DMS79 treated with DMSO at 0.1 percent for 48 hours (cell line): Measurements from ENCODE around the gene BMPR1A.

ENCODE experiments used
- DNase-seq: peaks from one replicate; lab custom pipeline; 2025; lab: John Stamatoyannopoulos, UW

The BMPR1A gene

GRCh38 chr10:86956848-86957448 lies 200.5 kb downstream of the BMPR1A start:
- DNase-seq = no peak

GRCh38 chr10:86957471-86958115 lies 201.2 kb downstream of the BMPR1A start, which contains the start of gene MMRN2:
TSS of gene MMRN2 (minus strand) at chr10:86957615. CDS start at chr10:86957541, 74 bp downstream.
- DNase-seq = no peak

DNA sequence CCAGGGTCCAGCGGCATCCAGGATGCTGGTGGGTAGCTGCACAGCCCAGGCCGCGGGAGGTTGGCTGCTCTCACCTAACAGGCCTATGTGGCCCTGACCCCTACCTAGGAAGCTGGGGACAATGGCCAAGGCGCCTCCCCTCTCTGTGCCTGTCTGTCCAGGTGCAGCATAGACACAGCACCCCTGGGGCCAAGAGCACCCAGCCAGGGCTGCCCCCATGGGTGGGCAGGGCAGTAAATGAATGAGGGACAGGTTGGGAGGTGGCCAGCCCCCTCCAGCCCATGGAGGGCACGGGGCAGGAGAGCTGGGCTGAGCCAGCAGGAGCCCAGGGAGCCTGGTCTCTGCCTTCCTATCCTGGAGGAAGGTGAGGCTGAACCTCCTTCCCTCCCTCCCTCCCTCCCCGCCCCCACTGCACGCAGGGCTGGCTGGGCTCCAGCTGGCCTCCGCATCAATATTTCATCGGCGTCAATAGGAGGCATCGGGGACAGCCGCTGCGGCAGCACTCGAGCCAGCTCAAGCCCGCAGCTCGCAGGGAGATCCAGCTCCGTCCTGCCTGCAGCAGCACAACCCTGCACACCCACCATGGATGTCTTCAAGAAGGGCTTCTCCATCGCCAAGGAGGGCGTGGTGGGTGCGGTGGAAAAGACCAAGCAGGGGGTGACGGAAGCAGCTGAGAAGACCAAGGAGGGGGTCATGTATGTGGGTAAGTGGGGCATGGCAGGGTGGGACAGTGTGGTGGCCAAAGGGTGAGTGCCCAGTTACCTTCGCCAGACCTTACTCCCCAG lies 201.9 kb downstream of the BMPR1A start, which contains the start of gene SNCG:
TSS of gene SNCG (plus strand) at position 484 of the 785 bp plus-strand sequence. CDS start at position 583, 99 bp downstream.
- DNase-seq = peak; percentile 5

DNA sequence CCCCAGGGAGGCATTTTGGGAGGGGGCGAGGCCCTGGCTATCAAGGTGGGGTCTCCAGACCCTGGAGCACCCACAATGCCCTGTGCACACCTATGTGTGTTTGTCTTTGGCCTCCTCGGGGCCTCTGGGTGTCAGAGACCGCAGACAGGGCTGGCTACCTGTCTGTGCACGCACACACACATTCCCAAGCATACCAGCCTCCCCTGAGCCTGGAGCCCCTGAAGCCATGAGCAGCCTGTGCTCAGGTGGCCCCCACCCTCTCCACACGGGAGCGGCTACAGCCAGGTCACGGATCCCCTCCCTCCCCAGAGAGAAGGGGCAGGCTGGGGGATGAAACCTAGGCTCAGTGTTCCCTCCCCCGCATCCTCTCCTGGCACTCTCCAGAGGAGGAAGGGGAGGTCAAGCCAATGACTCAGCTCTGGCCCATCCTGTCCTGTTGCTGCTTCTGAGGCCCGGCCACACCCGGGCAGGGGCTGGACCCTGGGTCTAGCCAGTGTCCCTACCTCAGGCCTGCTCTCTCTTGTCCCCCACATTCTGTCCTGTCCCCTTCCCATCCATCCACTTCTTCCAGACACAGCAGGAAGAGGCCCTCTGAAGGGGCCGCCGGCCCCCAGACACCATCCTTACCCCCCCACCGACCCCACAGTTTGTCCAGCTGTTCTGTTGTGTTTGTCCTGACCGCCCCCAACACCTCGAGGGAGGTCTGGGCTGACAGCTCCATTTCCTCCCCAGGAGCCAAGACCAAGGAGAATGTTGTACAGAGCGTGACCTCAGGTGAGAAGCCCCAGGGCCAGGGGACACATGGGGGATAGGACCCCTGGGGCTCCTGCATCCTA lies 202.7 kb downstream of the BMPR1A start:
- DNase-seq = no peak

DNA sequence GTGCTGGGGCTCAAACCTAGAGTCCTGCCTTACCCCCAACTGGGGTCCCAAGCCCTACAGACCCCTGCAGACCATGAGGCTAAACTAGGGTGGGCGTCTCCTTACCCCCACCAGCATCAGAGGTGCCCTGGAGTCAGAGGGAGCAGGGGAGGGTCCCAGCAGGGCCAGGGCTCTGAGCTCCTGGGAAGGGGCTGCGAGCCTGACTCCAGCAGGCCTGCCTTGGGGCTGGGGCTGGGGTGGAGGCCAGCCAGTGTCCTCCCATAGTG lies 203.3 kb downstream of the BMPR1A start:
- no peak for DNase-seq

DNA sequence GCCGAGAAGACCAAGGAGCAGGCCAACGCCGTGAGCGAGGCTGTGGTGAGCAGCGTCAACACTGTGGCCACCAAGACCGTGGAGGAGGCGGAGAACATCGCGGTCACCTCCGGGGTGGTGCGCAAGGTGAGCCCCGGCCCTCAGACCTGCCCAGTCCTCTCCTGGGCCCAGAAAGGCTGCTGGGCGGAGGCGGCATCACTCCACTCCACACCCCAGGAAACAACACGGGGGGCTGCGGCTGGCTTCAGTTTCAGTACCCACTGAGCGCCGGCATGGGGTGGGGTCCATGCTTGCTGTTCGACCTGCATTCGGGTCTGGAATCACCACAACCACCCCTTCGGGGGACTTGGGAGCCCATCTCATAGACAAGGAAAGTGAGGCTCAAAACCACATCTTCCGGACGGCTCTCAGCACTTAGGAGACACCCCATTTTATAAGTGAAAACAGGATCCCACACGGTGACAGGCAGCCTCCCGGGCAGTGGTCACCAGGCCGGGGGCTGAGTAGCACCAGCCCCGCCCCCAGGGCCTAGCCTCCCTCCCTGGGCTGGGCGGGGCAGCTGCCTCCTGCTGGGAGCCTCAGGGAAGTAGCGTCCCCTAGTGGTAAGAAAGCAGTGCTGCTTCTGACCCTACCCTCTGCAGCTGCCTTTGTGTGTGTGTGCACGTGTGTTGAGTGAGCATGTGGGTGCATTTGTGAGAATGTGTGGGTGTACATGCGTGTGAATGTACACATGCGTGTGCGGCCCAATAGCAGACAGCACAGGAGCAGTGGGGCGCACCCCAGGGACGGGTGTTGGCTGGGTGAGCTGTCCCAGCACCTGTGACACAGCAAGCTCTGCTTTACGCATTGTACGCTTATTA lies 203.8 kb downstream of the BMPR1A start:
- no peak for DNase-seq

DNA sequence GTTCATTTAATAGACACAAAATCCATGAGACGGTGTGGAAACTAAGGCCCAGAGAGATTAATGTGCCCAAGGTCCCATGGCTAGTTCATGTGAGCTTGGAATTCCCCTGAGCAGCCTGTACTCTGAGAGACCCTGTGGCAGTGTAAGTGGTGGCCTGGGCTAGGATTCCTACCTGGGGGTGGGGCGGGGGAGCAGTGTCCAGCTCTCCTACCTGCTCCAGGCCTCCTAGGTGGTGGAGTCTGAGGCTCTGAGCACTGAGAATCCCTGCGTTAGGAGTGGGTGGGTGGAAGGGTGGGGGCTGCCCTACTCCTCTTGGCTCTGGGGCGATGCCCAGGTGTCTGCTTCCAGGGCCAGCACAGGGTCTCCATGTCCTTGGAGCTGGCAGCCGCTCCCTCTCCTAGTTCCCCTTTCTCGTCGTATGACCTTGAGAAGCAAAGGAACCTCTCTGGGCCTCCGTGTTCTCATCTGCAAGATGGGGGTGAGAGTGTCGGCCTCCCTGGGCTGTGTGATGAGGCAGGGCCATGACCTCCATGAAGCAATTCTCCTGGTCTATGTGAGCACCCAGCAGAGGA lies 204.5 kb downstream of the BMPR1A start:
- no peak for DNase-seq

DNA sequence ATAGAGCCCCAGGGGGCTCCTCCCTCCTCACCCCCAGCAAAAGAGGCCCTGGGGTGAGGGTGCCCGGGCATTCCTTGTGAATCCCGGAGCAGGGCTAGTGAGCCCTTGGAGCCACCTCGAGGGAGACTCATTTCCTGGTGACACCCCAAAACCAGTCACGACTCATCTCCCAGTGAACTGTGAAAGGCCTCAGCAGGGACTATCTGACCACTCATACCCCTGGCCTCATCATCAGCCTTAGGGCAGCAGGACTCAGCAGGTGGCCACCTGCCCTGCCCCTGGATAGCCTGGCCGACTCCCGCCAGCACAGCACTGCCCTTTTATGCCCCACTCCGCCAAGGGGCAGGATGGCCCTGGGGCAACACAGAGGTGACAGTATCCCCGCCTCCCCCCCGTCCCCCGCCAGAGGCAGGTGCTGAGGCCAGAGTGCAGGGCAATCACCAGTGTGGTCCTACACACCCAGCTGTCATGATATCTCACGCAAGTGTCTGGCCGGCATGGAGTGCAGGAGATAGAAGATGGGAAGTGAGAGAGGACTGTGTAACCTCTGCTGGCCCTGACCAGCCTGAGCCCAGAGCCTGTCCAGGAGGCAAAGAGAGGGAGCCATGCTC lies 205.2 kb downstream of the BMPR1A start:
- DNase-seq = no peak

DNA sequence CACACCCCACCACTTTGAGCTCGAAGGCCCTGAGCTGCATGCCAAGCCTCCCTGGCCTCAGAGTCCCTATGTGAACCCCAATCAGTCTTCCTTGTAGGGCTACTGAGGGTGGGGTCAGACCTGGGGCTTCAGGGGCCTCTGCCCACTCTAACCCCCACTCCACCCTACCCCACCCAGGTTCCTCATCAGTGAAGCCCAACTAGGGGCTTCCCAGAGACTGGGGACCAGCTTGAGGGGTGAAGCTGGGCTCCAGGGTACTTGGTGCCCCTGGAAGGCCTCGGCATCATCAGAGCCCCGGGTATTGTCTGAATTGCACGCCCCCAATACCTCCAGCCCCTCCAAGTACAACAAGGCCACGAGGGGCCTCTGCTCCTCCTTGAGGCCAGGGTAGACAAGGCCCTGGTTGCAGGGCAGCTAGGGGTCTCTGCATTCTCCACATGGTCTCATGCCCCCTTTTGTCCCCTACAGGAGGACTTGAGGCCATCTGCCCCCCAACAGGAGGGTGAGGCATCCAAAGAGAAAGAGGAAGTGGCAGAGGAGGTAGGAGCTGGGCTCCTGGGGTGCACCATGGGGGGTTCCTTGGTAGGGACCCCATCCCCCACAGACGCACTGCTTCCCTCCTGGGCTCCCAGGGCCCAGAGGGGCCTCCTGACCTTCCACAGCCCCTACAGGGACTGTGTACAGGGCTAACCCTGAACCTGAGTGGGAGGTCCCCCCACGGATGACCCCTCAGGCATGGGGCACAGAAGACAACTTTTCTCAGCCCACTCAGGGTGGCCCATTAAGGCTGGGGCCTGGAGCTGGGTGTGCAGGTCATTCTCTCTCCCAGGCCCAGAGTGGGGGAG lies 205.9 kb downstream of the BMPR1A start:
- no peak for DNase-seq

GRCh38 chr10:86962981-86963310 lies 206.5 kb downstream of the BMPR1A start:
- DNase-seq = no peak

DNA sequence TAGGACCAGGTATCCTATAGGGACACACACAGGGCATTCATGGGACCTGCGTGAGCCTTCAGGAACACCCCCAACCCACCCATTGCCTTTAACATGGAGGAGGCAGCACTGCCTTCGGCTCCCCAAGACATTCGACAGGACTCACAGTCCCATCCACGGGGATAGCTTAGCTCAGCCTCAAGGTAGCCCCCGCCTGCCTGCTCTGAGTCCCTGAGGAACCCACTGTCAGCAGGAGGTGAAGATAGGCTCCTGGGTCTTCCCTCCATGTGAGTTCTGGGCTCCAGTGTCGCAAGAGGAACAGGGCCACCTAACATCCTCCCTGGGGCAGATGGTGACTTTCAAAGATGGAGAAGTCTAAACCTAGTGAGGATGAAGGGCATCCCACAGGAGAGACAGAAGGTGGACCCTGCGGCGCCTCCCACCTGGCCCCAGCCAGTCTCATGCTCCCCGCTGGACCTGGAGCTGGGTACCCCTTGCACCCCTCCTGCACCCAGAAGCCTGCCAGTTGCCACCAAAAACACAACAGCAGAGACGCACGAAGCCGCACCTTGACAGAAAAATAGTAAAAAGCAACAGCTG lies 207.0 kb downstream of the BMPR1A start:
- no peak for DNase-seq

- no peak for DNase-seq
These were observed 207.8 kb downstream of the BMPR1A start for GRCh38 chr10:86964061-86964846.

GRCh38 chr10:86964847-86965190 lies 208.4 kb downstream of the BMPR1A start:
- DNase-seq = no peak

- DNase-seq = no peak
These were observed 209.7 kb downstream of the BMPR1A start for GRCh38 chr10:86965986-86966654.

- no peak for DNase-seq
These were observed 211.1 kb downstream of the BMPR1A start for GRCh38 chr10:86967481-86967941.

GRCh38 chr10:86968271-86968993 lies 212.0 kb downstream of the BMPR1A start, which contains the start of gene ADIRF:
TSS of gene ADIRF (plus strand) at chr10:86968482. CDS start at chr10:86968545, 63 bp downstream.
- peak; percentile 32 for DNase-seq

- DNase-seq = no peak
These were observed 212.6 kb downstream of the BMPR1A start for GRCh38 chr10:86968994-86969355.
